ENCODE measurements around the gene SYNE1.
"Not testable (repeated sequence)": the region's sequence is repeated elsewhere in the genome, so short reads cannot be mapped to it uniquely, and the experiment has no call there.

SYNE1 gene

GRCh38 chr6:152474354-152474753 lies 162.8 kb downstream of the SYNE1 start:
- DNase-seq, result no peak

- DNase-seq, result no peak
These were observed 164.8 kb downstream of the SYNE1 start for GRCh38 chr6:152472325-152472724.

GRCh38 chr6:152471456-152472265 lies 165.5 kb downstream of the SYNE1 start:
- no peak for DNase-seq

- no peak for DNase-seq
These were observed 174.0 kb downstream of the SYNE1 start for GRCh38 chr6:152463164-152463563.

- DNase-seq, result no peak
These were observed 174.4 kb downstream of the SYNE1 start for GRCh38 chr6:152462716-152463115.

- no peak for DNase-seq
These were observed 175.6 kb downstream of the SYNE1 start for GRCh38 chr6:152461556-152461955.

- no peak for DNase-seq
These were observed 178.2 kb downstream of the SYNE1 start for GRCh38 chr6:152458648-152459644.

GRCh38 chr6:152457949-152458624 lies 179.1 kb downstream of the SYNE1 start:
- no peak for DNase-seq

GRCh38 chr6:152454003-152454402 lies 183.2 kb downstream of the SYNE1 start:
- no peak for DNase-seq

GRCh38 chr6:152453421-152453820 lies 183.7 kb downstream of the SYNE1 start:
- no peak for DNase-seq

- DNase-seq, result no peak
These were observed 184.5 kb downstream of the SYNE1 start for GRCh38 chr6:152452639-152453038.

- DNase-seq, result no peak
These were observed 186.6 kb downstream of the SYNE1 start for GRCh38 chr6:152450519-152450918.

GRCh38 chr6:152441902-152442301 lies 195.3 kb downstream of the SYNE1 start:
- DNase-seq, result no peak

- no peak for DNase-seq
These were observed 201.3 kb downstream of the SYNE1 start for GRCh38 chr6:152435816-152436215.

GRCh38 chr6:152432758-152433157 lies 204.4 kb downstream of the SYNE1 start:
- no peak for DNase-seq

- no peak for DNase-seq
These were observed 209.0 kb downstream of the SYNE1 start for GRCh38 chr6:152428126-152428525.

- DNase-seq, result no peak
These were observed 210.9 kb downstream of the SYNE1 start for GRCh38 chr6:152426276-152426675.

- no peak for DNase-seq
These were observed 213.7 kb downstream of the SYNE1 start for GRCh38 chr6:152423216-152424103.

GRCh38 chr6:152421496-152421895 lies 215.7 kb downstream of the SYNE1 start:
- not testable (repeated sequence) for DNase-seq

GRCh38 chr6:152420696-152421095 lies 216.5 kb downstream of the SYNE1 start:
- DNase-seq, result no peak

- DNase-seq, result no peak
These were observed 218.6 kb downstream of the SYNE1 start for GRCh38 chr6:152418551-152418950.

GRCh38 chr6:152416652-152417051 lies 220.5 kb downstream of the SYNE1 start:
- DNase-seq, result no peak
